HT-29 (cell line): ENCODE data around the gene KIF21B. TPM values are rescaled to one million over a fixed set of nuclear protein-coding genes. Genes with fewer than 3 reads are reported as not detected.
"Not testable (repeated sequence)": the region's sequence is repeated elsewhere in the genome, so short reads cannot be mapped to it uniquely, and the experiment has no call there.

Experiments
- DNase-seq: peaks from one replicate; pipeline ENCODE4 v3.0.0-alpha.2; 2015; ENCODE audit warnings: low spot score
- small RNA-seq: library from RNA; depleted of rRNA; stranded (forward); fragments of <200 nt; gene quantifications from one replicate; pipeline ENCODE3, GENCODE V24; 2014
- total RNA-seq: library from RNA; depleted of rRNA; stranded (reverse); fragments of >200 nt; shearing (Covaris generic); gene quantifications from 2 replicates; pipeline ENCODE4 v1.2.3, GENCODE V29; 2014; rRNA removed

The KIF21B gene
- total RNA-seq, 1 experiment from 2014 or later: 4.8 TPM

- no peak for DNase-seq
Measured at GRCh38 chr1:200938955-200939354, 84.6 kb downstream of the KIF21B start.

GRCh38 chr1:200935286-200935962, 88.1 kb downstream of the KIF21B start:
- not testable (repeated sequence) for DNase-seq

- DNase-seq: no peak
Measured at GRCh38 chr1:200934676-200935245, 88.8 kb downstream of the KIF21B start.

GRCh38 chr1:200931776-200932175, 91.7 kb downstream of the KIF21B start:
- no peak for DNase-seq

GRCh38 chr1:200930285-200930684, 93.2 kb downstream of the KIF21B start:
- not testable (repeated sequence) for DNase-seq

- DNase-seq: no peak
Measured at GRCh38 chr1:200929530-200930278, 93.8 kb downstream of the KIF21B start.

GRCh38 chr1:200925831-200926230, 97.7 kb downstream of the KIF21B start:
- no peak for DNase-seq

GRCh38 chr1:200923601-200924000, 99.9 kb downstream of the KIF21B start:
- DNase-seq: no peak

- no peak for DNase-seq
Measured at GRCh38 chr1:200922406-200922805, 101.1 kb downstream of the KIF21B start.

GRCh38 chr1:200921571-200922110, 101.9 kb downstream of the KIF21B start:
- no peak for DNase-seq

Small RNA genes within 50 kb of the gene (small RNA-seq; reads per million reads assigned to genes)
- gene RNU6-704P: not detected

Other genes with a start within 250 kb of the KIF21B start
- not detected in 2 replicates for gene GPR25, start 150.7 kb downstream of the KIF21B start, total RNA-seq
- 108 and 119 TPM in 2 replicates for gene INAVA, start 128.8 kb downstream of the KIF21B start, total RNA-seq
- gene CACNA1S, start 88.7 kb upstream of the KIF21B start, total RNA-seq: not detected in 2 replicates
- not detected in 2 replicates for gene ASCL5, start 103.5 kb upstream of the KIF21B start, total RNA-seq
- 140 and 141 TPM in 2 replicates for gene TMEM9, start 130.8 kb upstream of the KIF21B start, total RNA-seq
- 0.03 TPM in 2 replicates for gene IGFN1, start 167.1 kb upstream of the KIF21B start, total RNA-seq